H1 (cell line): ENCODE measurements around the gene CACNA1B. TPM values are rescaled to one million over a fixed set of nuclear protein-coding genes. Genes with fewer than 3 reads are reported as not detected.

Experiments used
- CTCF ChIA-PET: fragments of 300-600 bp; sonication (Branson Sonifier 250); formaldehyde crosslinking; loops from one replicate; lab custom pipeline; 2021; ENCODE audit not compliant: partially characterized antibody; lab: Charles Lee
- POLR2A ChIA-PET: fragments of 300-600 bp; sonication (Branson Sonifier 250); formaldehyde crosslinking; loops from one replicate; lab custom pipeline; 2021; ENCODE audit warnings: inconsistent platforms; ENCODE audit not compliant: partially characterized antibody; lab: Charles Lee
- DNase-seq, 2 experiments: peaks; one replicate each; pipeline versions ENCODE4 v3.0.0 to v3.0.0-alpha.2; 2010 to 2022; ENCODE audit warnings: low spot score in 2 of 2, low read depth in 1 of 2, mixed read lengths in 1 of 2
- FAIRE-seq: peaks from 2 replicates; lab custom pipeline; 2011; peaks lifted over from hg19 to GRCh38; lab: Jason Lieb, UNC
- H2AFZ ChIP-seq: 2 replicates; pipeline ENCODE4 v1.8.1; 2012; ENCODE audit warnings: low read length, inconsistent platforms
- H2AK5ac ChIP-seq: 2 replicates; pipeline ENCODE4 v1.6.1; 2013; ENCODE audit warnings: low read depth, low read length
- H2BK120ac ChIP-seq: replicated peaks from 2 replicates; pipeline ENCODE3; 2013; ENCODE audit warnings: low read depth, low read length, inconsistent platforms
- H2BK12ac ChIP-seq: 2 replicates; pipeline ENCODE4 v1.6.1; 2013; ENCODE audit warnings: low read depth, low read length
- H2BK15ac ChIP-seq: 2 replicates; pipeline ENCODE4 v1.6.1; 2013; ENCODE audit warnings: low read length
- H2BK20ac ChIP-seq: 2 replicates; pipeline ENCODE4 v1.6.1; 2013; ENCODE audit warnings: low read length
- H2BK5ac ChIP-seq: 2 replicates; pipeline ENCODE4 v1.6.1; 2013; ENCODE audit warnings: low read depth, low read length
- H3K14ac ChIP-seq: 2 replicates; pipeline ENCODE4 v1.6.1; 2013; ENCODE audit warnings: inconsistent platforms; ENCODE audit not compliant: insufficient read length
- H3K18ac ChIP-seq: 2 replicates; pipeline ENCODE4 v1.6.1; 2013; ENCODE audit warnings: low read length; ENCODE audit errors: extremely low read depth
- H3K23ac ChIP-seq: 2 replicates; pipeline ENCODE4 v1.6.1; 2013; ENCODE audit warnings: inconsistent platforms; ENCODE audit not compliant: insufficient read length
- H3K23me2 ChIP-seq: 2 replicates; pipeline ENCODE4 v1.6.1; 2013; ENCODE audit warnings: low read depth, low read length
- H3K27ac ChIP-seq: 2 replicates; pipeline ENCODE4 v1.6.1; 2011; ENCODE audit warnings: low read depth, low read length, inconsistent platforms
- H3K27me3 ChIP-seq, 4 experiments: replicated peaks in 1 of 4; 1 replicate in 1 of 4; 2 replicates in 3 of 4; pipeline versions ENCODE4 v1.6.1 to v1.8.1; 2011 to 2013; ENCODE audit warnings: low read length in 3 of 4, mild to moderate bottlenecking in 3 of 4, inconsistent platforms in 2 of 4, mixed read lengths in 2 of 4, moderate library complexity in 1 of 4; ENCODE audit not compliant: control insufficient read depth in 3 of 4, insufficient read depth in 3 of 4; ENCODE audit errors: extremely low read depth in 1 of 4
- H3K36me3 ChIP-seq, 4 experiments: 2 replicates each; pipeline versions ENCODE4 v1.6.1 to v1.8.1; 2011 to 2013; ENCODE audit warnings: mild to moderate bottlenecking in 4 of 4, low read length in 3 of 4, moderate library complexity in 2 of 4, control low read depth in 1 of 4, inconsistent platforms in 1 of 4; ENCODE audit not compliant: insufficient read depth in 4 of 4, control insufficient read depth in 2 of 4
- H3K4ac ChIP-seq: replicated peaks from 2 replicates; pipeline ENCODE3; 2013; ENCODE audit warnings: low read length, low read depth, mixed read lengths, inconsistent platforms; ENCODE audit not compliant: insufficient read length
- H3K4me1 ChIP-seq, 4 experiments: replicated peaks in 1 of 4; 1 replicate in 1 of 4; 2 replicates in 3 of 4; pipeline versions ENCODE4 v1.6.1 to v1.8.1; 2011 to 2013; ENCODE audit warnings: low read length in 3 of 4, inconsistent platforms in 2 of 4, mixed read lengths in 1 of 4; ENCODE audit not compliant: insufficient read depth in 4 of 4, control insufficient read depth in 3 of 4
- H3K4me2 ChIP-seq, 2 experiments: 2 replicates each; pipeline versions ENCODE4 v1.6.1 to v1.8.1; 2011 to 2013; ENCODE audit warnings: low read depth in 2 of 2, low read length in 2 of 2, control low read depth in 1 of 2, inconsistent platforms in 1 of 2, mild to moderate bottlenecking in 1 of 2; ENCODE audit not compliant: insufficient read depth in 1 of 2
- H3K4me3 ChIP-seq, 4 experiments: fragments of 200-600, 300-600 bp in 1 of 4; sonication (generic), shearing (Covaris generic), sonication (Bioruptor Twin) in 1 of 4; 2 replicates each; pipeline versions ENCODE4 v1.5.1 to v1.8.1; 2011 to 2016; ENCODE audit warnings: low read length in 4 of 4, low read depth in 3 of 4, control low read depth in 2 of 4, inconsistent platforms in 2 of 4, mild to moderate bottlenecking in 2 of 4, mixed read lengths in 1 of 4, moderate library complexity in 1 of 4; ENCODE audit not compliant: insufficient read depth in 2 of 4; ENCODE audit errors: extremely low read depth in 1 of 4
- H3K56ac ChIP-seq: replicated peaks from 2 replicates; pipeline ENCODE3; 2013; ENCODE audit warnings: low read depth, mild to moderate bottlenecking, mixed read lengths, low read length, inconsistent platforms; ENCODE audit not compliant: insufficient read length
- H3K79me1 ChIP-seq: 2 replicates; pipeline ENCODE4 v1.6.1; 2013; ENCODE audit warnings: low read depth, low read length, control low read depth
- H3K79me2 ChIP-seq, 2 experiments: 2 replicates each; pipeline versions ENCODE4 v1.6.1 to v1.8.1; 2012 to 2013; ENCODE audit warnings: low read length in 2 of 2, mild to moderate bottlenecking in 2 of 2, inconsistent platforms in 1 of 2; ENCODE audit not compliant: insufficient read depth in 2 of 2, control insufficient read depth in 1 of 2
- H3K9ac ChIP-seq, 4 experiments: replicated peaks in 1 of 4; 1 replicate in 1 of 4; 2 replicates in 3 of 4; pipeline versions ENCODE4 v1.6.1 to v1.8.1; 2011 to 2013; ENCODE audit warnings: low read depth in 3 of 4, low read length in 3 of 4, control low read depth in 2 of 4, mild to moderate bottlenecking in 2 of 4, moderate library complexity in 2 of 4, inconsistent platforms in 1 of 4; ENCODE audit errors: extremely low read depth in 1 of 4
- H3K9me3 ChIP-seq, 2 experiments: 2 replicates each; pipeline versions ENCODE4 v1.6.1 to v1.8.1; 2012 to 2013; ENCODE audit warnings: mild to moderate bottlenecking in 2 of 2, moderate library complexity in 2 of 2, control low read depth in 1 of 2, inconsistent platforms in 1 of 2, low read depth in 1 of 2, low read length in 1 of 2, mixed read lengths in 1 of 2; ENCODE audit not compliant: insufficient read depth in 2 of 2
- H4K20me1 ChIP-seq, 2 experiments: replicated peaks in 1 of 2; 2 replicates each; pipeline versions ENCODE3 to v1.8.1; 2011 to 2013; ENCODE audit warnings: inconsistent platforms in 2 of 2, low read length in 2 of 2, mild to moderate bottlenecking in 1 of 2; ENCODE audit not compliant: insufficient read depth in 2 of 2, control insufficient read depth in 1 of 2
- H4K5ac ChIP-seq: 2 replicates; pipeline ENCODE4 v1.6.1; 2013; ENCODE audit warnings: low read length, low read depth, mixed read lengths, inconsistent platforms; ENCODE audit not compliant: insufficient read length
- H4K8ac ChIP-seq: 2 replicates; pipeline ENCODE4 v1.8.0; 2013; ENCODE audit warnings: mild to moderate bottlenecking, moderate library complexity, low read length, inconsistent platforms; ENCODE audit not compliant: insufficient read depth; ENCODE audit errors: extremely low read depth
- H4K91ac ChIP-seq: replicated peaks from 2 replicates; pipeline ENCODE3; 2013; ENCODE audit warnings: low read length, mixed read lengths, inconsistent platforms; ENCODE audit not compliant: insufficient read length
- HDAC2 ChIP-seq, 2 experiments: fragments of 300-600 bp in 1 of 2; sonication (generic) in 1 of 2; IDR thresholded peaks; 2 replicates each; pipeline ENCODE4 v1.6.1; 2011 to 2012; ENCODE audit warnings: low read depth in 2 of 2, low read length in 2 of 2, mild to moderate bottlenecking in 2 of 2, moderate library complexity in 2 of 2, borderline replicate concordance in 1 of 2, inconsistent platforms in 1 of 2
- JUND ChIP-seq: IDR thresholded peaks from 2 replicates; pipeline ENCODE4 v1.6.1; 2011; ENCODE audit warnings: mild to moderate bottlenecking, improper control_type of control experiment, low read length
- KDM5A ChIP-seq: fragments of 200-600 bp; IDR thresholded peaks from 2 replicates; pipeline ENCODE4 v1.7.1; 2012; ENCODE audit warnings: mild to moderate bottlenecking, low read length, inconsistent platforms, mixed read lengths
- RFX5 ChIP-seq: IDR thresholded peaks from 2 replicates; pipeline ENCODE4 v1.6.1; 2011; ENCODE audit warnings: low read depth, low read length, improper control_type of control experiment, borderline replicate concordance
- SP2 ChIP-seq: IDR thresholded peaks from 2 replicates; pipeline ENCODE4 v1.6.1; 2012; ENCODE audit warnings: mild to moderate bottlenecking, low read length, inconsistent platforms
- SRF ChIP-seq: IDR thresholded peaks from 2 replicates; pipeline ENCODE4 v1.6.1; 2011; ENCODE audit warnings: mild to moderate bottlenecking, low read depth, low read length, moderate library complexity
- SUZ12 ChIP-seq: fragments of 200-600 bp; sonication (generic); IDR thresholded peaks from 2 replicates; pipeline ENCODE4 v1.6.1; 2012; ENCODE audit warnings: mild to moderate bottlenecking, inconsistent platforms, low read length, moderate library complexity, mixed read lengths
- TEAD4 ChIP-seq: IDR thresholded peaks from 2 replicates; pipeline ENCODE4 v1.6.1; 2012; ENCODE audit warnings: low read depth, low read length, inconsistent platforms, mixed read lengths
- WGBS, 2 experiments: shearing (Covaris generic) in 1 of 2; methylation state at CpG; one replicate each; pipeline versions ENCODE4 v1.1.6 to v1.1.7; 2013 to 2015; ENCODE audit warnings: low lambda C conversion rate in 2 of 2, mixed read lengths in 2 of 2, inconsistent platforms in 1 of 2, low coverage in 1 of 2, missing lambda C conversion rate in 1 of 2; ENCODE audit not compliant: insufficient replicate concordance in 2 of 2, insufficient coverage in 1 of 2, insufficient read length in 1 of 2; ENCODE audit errors: extremely low coverage in 1 of 2, missing lambda C conversion rate in 1 of 2; 5-methylcytosine and 5-hydroxymethylcytosine counted together
- polyA plus RNA-seq, 7 experiments: library from polyadenylated mRNA; depleted of rRNA in 3 of 7; stranded (reverse) in 5 of 7; unstranded in 2 of 7; fragments of >200 nt in 5 of 7; fragments of 200-250 nt in 2 of 7; gene quantifications; 1 replicate in 5 of 7; 2 replicates in 1 of 7; 4 replicates in 1 of 7; pipeline versions ENCODE4 v1.2.1 to v1.2.3, GENCODE V29; 2011 to 2013; ENCODE audit warnings: missing spikeins in 2 of 7, mixed read lengths in 2 of 7
- total RNA-seq: library from RNA; stranded (reverse); fragmentation: NEBNext Ultra II Directional; extraction: Animal tissue kit (Norgen Biotek cat#: 25700); gene quantifications from 2 replicates; pipeline ENCODE4 v1.2.1, GENCODE V29; 2021
- TF ChIP-seq, protein P1 (sequence below): IDR thresholded peaks from 2 replicates; pipeline ENCODE4 v1.6.1; 2011; ENCODE audit warnings: low read depth, mild to moderate bottlenecking, low read length; ENCODE audit not compliant: insufficient read depth

CACNA1B gene
- total and polyA plus RNA-seq, 2 of the 8 experiments (the other 6 are each of a cell fraction or from before 2014, with no cell fraction given): 1.5 to 5.7 TPM

- Histone ChIP-seq H4K8ac (no peak overlapping the region), H2BK120ac (no peak overlapping the region), H3K4me3 (no peak overlapping the region), H2BK15ac (no peak overlapping the region), H2BK12ac (no peak overlapping the region), H2BK5ac (no peak overlapping the region), H3K9me3 (peaks cover 28 to 72% of the 10 kb centered on the region in 2 experiments), H3K14ac (no peak overlapping the region), H4K20me1 (peaks cover 2% of the 10 kb centered on the region in 2 experiments), H3K36me3 (peaks cover 0 to 12% (median 2%) of the 10 kb centered on the region in 4 experiments; a peak in 3 of 8 replicates), H2BK20ac (no peak overlapping the region), H3K56ac (no peak overlapping the region), H3K18ac (no peak overlapping the region), H3K4me1 (peaks cover 0 to 8% (median 0%) of the 10 kb centered on the region in 4 experiments; a peak in 1 of 7 replicates), H3K27me3 (no peaks in the 10 kb centered on the region), H3K9ac (no peak overlapping the region), H3K4ac (no peak overlapping the region), H3K23me2 (no peaks in the 10 kb centered on the region), H3K79me1 (no peaks in the 10 kb centered on the region), H4K5ac (no peak overlapping the region), H3K27ac (no peak overlapping the region), H4K91ac (no peak overlapping the region), H2AK5ac (no peak overlapping the region), H3K23ac (no peak overlapping the region), H3K79me2 (no peaks in the 10 kb centered on the region), H3K4me2 (no peak overlapping the region), H2AFZ (no peak overlapping the region)
- POLR2A ChIA-PET: interaction anchor here (1.0 kb wide), 1 partner anchor 10 kb away, joined by 3 read pairs; no protein-coding TSS in a partner anchor
- FAIRE-seq (no peak), DNase-seq (peak in 1 of 2 experiments; percentile 35)
- CTCF ChIA-PET: interaction anchor here (1.1 to 1.3 kb wide), 2 partner anchors 11 to 47 kb away, joined by 3 to 9 read pairs; no protein-coding TSS in a partner anchor
- WGBS, 2 experiments: 93% methylated on average over 16 of the region's 16 CpGs; no CpG with 5 or more reads in 1 of the 2 experiments
- TF ChIP-seq HDAC2 (IDR thresholded peaks at IDR 0.05; ENCODE audit: borderline replicate concordance in 1 of 2, low read depth in 2 of 2, low read length in 2 of 2): no peak
- no peak for TF ChIP-seq RFX5
- no peak for TF ChIP-seq KDM5A
- TF ChIP-seq TEAD4: no peak
- no peak for TF ChIP-seq SRF
- TF ChIP-seq JUND: no peak
- TF ChIP-seq SUZ12: no peak
- TF ChIP-seq SP2: no peak
- TF ChIP-seq, protein P1, sequence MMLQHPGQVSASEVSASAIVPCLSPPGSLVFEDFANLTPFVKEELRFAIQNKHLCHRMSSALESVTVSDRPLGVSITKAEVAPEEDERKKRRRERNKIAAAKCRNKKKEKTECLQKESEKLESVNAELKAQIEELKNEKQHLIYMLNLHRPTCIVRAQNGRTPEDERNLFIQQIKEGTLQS: no peak
Observed at GRCh38 chr9:138053996-138054752, 176.6 kb downstream of the CACNA1B start.
